Suprapubic skin (tissue), 4 donors: ENCODE measurements around the gene UBE2L6. TPM values are rescaled to one million over a fixed set of nuclear protein-coding genes. Genes with fewer than 3 reads are reported as not detected.

ENCODE experiments used
- DNase-seq, 2 donors: peaks; one replicate each; pipeline ENCODE4 v3.0.0-alpha.2; 2019; ENCODE audit warnings: low spot score in 2 of 2
- H3K27ac ChIP-seq: fragments of 200-600 bp; sonication (generic); one replicate; pipeline ENCODE4 v1.5.1; 2019
- H3K27me3 ChIP-seq: fragments of 200-600 bp; sonication (generic); one replicate; pipeline ENCODE4 v1.5.1; 2019
- H3K36me3 ChIP-seq: fragments of 200-600 bp; sonication (generic); one replicate; pipeline ENCODE4 v1.5.1; 2019
- H3K4me1 ChIP-seq: fragments of 200-600 bp; sonication (generic); one replicate; pipeline ENCODE4 v1.5.1; 2019
- H3K4me3 ChIP-seq: fragments of 200-600 bp; sonication (generic); one replicate; pipeline ENCODE4 v1.5.1; 2019; ENCODE audit warnings: mild to moderate bottlenecking
- H3K9me3 ChIP-seq: fragments of 200-600 bp; sonication (generic); one replicate; pipeline ENCODE4 v1.5.1; 2019
- CTCF ChIP-seq, 2 donors: fragments of 200-600 bp in 1 of 2; fragments of 450-650 bp in 1 of 2; sonication (generic) in 1 of 2; IDR thresholded peaks; one replicate each; pipeline ENCODE4 v1.5.1; 2016 to 2019; ENCODE audit warnings: antibody characterized with exemption in 2 of 2, mild to moderate bottlenecking in 1 of 2, moderate library complexity in 1 of 2
- EP300 ChIP-seq: sonication (generic); formaldehyde crosslinking; IDR thresholded peaks from one replicate; pipeline ENCODE4 v1.6.1; 2017; ENCODE audit warnings: antibody characterized with exemption
- POLR2A ChIP-seq, 2 donors: fragments of 450-650 bp; IDR thresholded peaks; one replicate each; pipeline ENCODE4 v1.6.1; 2017; ENCODE audit warnings: antibody characterized with exemption in 2 of 2, mild to moderate bottlenecking in 2 of 2, moderate library complexity in 2 of 2
- POLR2AphosphoS5 ChIP-seq, 3 donors: sonication (generic); formaldehyde crosslinking; IDR thresholded peaks; one replicate each; pipeline ENCODE4 v1.6.1; 2017; ENCODE audit warnings: antibody characterized with exemption in 3 of 3
- WGBS: methylation state at CpG from one replicate; pipeline ENCODE4 v1.1.5; 2018; 5-methylcytosine and 5-hydroxymethylcytosine counted together
- total RNA-seq, 4 donors: library from RNA; depleted of rRNA; stranded (reverse); fragments of >200 nt; gene quantifications; one replicate each; pipeline ENCODE4 v1.1.0, GENCODE V29; 2016

UBE2L6 gene
- total RNA-seq, 4 donors from 2014 or later: 14.2 to 32.4 (median 25.5) TPM

- Histone ChIP-seq H3K27me3 (no peaks in the 10 kb centered on the region), H3K27ac (no peak overlapping the region), H3K4me1 (no peaks in the 10 kb centered on the region), H3K36me3 (peaks cover 32% of the 10 kb centered on the region), H3K4me3 (no peak overlapping the region), H3K9me3 (no peaks in the 10 kb centered on the region)
- WGBS: 87% methylated on average over 5 of the region's 5 CpGs
- DNase-seq: no peak
- no peak for TF ChIP-seq POLR2AphosphoS5 (IDR thresholded peaks at IDR 0.05)
- no peak for TF ChIP-seq CTCF (IDR thresholded peaks at IDR 0.05)
- TF ChIP-seq EP300: no peak
- no peak for TF ChIP-seq POLR2A (IDR thresholded peaks at IDR 0.05)
Observed at GRCh38 chr11:57605028-57605420, 37.6 kb upstream of the UBE2L6 start.

GRCh38 chr11:57604296-57605027, 37.0 kb upstream of the UBE2L6 start:
- 46% methylated on average over 8 of the region's 8 CpGs for WGBS
- DNase-seq: no peak
- no peak for TF ChIP-seq POLR2A (IDR thresholded peaks at IDR 0.05)
- TF ChIP-seq CTCF (IDR thresholded peaks at IDR 0.05): no peak
- Histone ChIP-seq H3K27me3 (no peaks in the 10 kb centered on the region), H3K36me3 (peaks cover 27% of the 10 kb centered on the region), H3K9me3 (no peaks in the 10 kb centered on the region), H3K4me1 (peaks cover 1% of the 10 kb centered on the region), H3K27ac (no peak overlapping the region), H3K4me3 (no peak overlapping the region)

- H3K36me3 ChIP-seq: peaks cover 11% of the 10 kb centered on the region
- peaks cover 20% of the 10 kb centered on the region for H3K4me1 ChIP-seq
- no peaks in the 10 kb centered on the region for H3K9me3 ChIP-seq
- no peak overlapping the region for H3K4me3 ChIP-seq
- TF ChIP-seq CTCF (IDR thresholded peaks at IDR 0.05): no peak
- no peak for TF ChIP-seq EP300
- no peak for TF ChIP-seq POLR2AphosphoS5 (IDR thresholded peaks at IDR 0.05)
- TF ChIP-seq POLR2A (IDR thresholded peaks at IDR 0.05): no peak
- no peaks in the 10 kb centered on the region for H3K27me3 ChIP-seq
- DNase-seq: no peak
- WGBS: 88% methylated on average over 3 of the region's 3 CpGs
- H3K27ac ChIP-seq: no peak overlapping the region
Observed at GRCh38 chr11:57601297-57601696, 33.8 kb upstream of the UBE2L6 start.

GRCh38 chr11:57599381-57599780, 31.9 kb upstream of the UBE2L6 start:
- peaks cover 3% of the 10 kb centered on the region for H3K36me3 ChIP-seq

GRCh38 chr11:57598831-57599155, 31.3 kb upstream of the UBE2L6 start:
- Histone ChIP-seq H3K36me3 (peaks cover 3% of the 10 kb centered on the region), H3K27ac (peak overlapping the region; percentile 92), H3K4me1 (peaks cover 20% of the 10 kb centered on the region), H3K27me3 (no peaks in the 10 kb centered on the region), H3K4me3 (peak overlapping the region; percentile 51), H3K9me3 (no peaks in the 10 kb centered on the region)
- DNase-seq: no peak
- 45% methylated on average over 5 of the region's 5 CpGs for WGBS
- TF ChIP-seq EP300 (no peak), CTCF (IDR thresholded peaks at IDR 0.05) (no peak), POLR2AphosphoS5 (IDR thresholded peaks at IDR 0.05) (no peak), POLR2A (IDR thresholded peaks at IDR 0.05) (no peak)

More at GRCh38 chr11:57599381-57599780, 31.9 kb upstream of the UBE2L6 start:
- no peak for DNase-seq
- H3K27me3 ChIP-seq: no peaks in the 10 kb centered on the region
- peaks cover 20% of the 10 kb centered on the region for H3K4me1 ChIP-seq
- TF ChIP-seq POLR2A (IDR thresholded peaks at IDR 0.05) (no peak), EP300 (no peak), CTCF (IDR thresholded peaks at IDR 0.05) (no peak), POLR2AphosphoS5 (IDR thresholded peaks at IDR 0.05) (no peak)
- H3K27ac ChIP-seq: peak overlapping the region; percentile 92
- peak overlapping the region; percentile 51 for H3K4me3 ChIP-seq
- H3K9me3 ChIP-seq: no peaks in the 10 kb centered on the region
- 45% methylated on average over 2 of the region's 2 CpGs for WGBS
